NCI-H1048 (cell line): Measurements from ENCODE around the gene NFYB.
"Not testable (repeated sequence)": the region's sequence is repeated elsewhere in the genome, so short reads cannot be mapped to it uniquely, and the experiment has no call there.

Experiments used
- DNase-seq: peaks from one replicate; lab custom pipeline; 2025; lab: John Stamatoyannopoulos, UW

Gene NFYB

GRCh38 chr12:104137902-104138796, at the start of gene NFYB:
Gene NFYB (minus strand): TSS chr12:104138210. CDS start chr12:104135453, 2,757 bp downstream.
- DNase-seq, result peak; percentile 83

- no peak for DNase-seq
These were observed 49.6 kb upstream of the NFYB start for GRCh38 chr12:104187446-104188155.

DNA sequence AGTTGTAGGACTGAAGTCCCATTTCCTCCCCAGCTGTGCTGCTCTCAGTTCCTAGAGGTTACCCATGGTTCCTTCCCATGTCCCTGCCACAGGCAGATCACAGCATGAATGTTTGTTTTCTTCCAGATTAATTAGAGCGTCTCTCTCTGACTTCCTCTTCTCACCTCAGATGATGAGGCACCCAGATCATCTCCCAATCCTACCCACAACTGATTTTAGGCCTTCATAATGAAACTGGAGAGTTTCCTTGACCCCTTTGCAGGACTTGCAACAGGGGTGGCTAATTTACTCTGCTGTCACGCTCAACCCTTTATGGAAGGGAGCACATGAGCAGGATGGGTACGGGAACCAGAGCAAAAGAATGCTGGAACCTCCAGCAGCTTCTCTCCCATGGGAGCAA, 45.4 kb upstream of the NFYB start:
- no peak for DNase-seq

- no peak for DNase-seq
These were observed 44.8 kb upstream of the NFYB start for GRCh38 chr12:104182621-104183378.

- DNase-seq, result no peak
These were observed 44.1 kb upstream of the NFYB start for GRCh38 chr12:104182144-104182543.

- DNase-seq, result no peak
These were observed 43.3 kb upstream of the NFYB start for GRCh38 chr12:104181313-104181712.

- no peak for DNase-seq
These were observed 42.4 kb upstream of the NFYB start for GRCh38 chr12:104180374-104180773.

DNA sequence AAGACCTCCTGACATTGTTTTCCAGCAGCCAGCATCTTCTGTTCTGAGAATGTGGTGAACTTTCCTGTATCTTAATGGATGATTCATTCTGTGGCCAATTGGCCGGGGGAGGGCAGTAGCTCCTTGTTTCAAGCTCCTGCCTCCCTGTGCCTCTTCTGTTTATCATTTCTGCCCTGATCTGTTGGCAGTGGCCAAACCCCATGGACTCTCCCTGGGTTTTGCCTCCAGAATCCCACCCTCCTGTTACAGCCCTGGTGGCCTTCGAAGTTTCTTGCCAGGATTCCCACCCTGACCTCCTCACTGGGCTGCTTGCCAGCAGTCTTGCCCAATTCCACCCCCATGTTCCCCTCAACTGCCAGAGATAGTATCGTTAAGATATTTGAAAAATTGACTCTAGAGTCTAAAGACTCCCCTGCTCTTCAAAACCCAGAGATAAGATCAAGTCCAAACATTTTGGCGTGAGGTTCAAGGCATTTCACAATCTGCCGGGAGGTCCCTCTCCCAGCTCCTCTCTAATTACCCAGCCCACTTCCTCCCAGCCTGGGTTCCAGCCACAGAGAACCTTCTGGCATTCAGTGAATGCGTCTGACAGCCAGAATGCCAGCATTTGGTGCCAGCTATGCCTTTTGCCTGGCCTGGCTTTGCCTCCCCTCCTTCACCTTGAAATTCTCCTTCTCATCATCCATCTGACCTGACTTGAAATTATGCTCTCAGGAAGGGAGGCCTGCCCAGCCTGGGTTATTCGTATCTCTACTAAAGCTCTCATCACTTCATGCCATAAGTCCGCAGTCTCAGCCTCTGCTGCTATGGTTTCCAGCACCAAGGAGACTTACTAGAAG, 39.9 kb upstream of the NFYB start:
- no peak for DNase-seq

DNA sequence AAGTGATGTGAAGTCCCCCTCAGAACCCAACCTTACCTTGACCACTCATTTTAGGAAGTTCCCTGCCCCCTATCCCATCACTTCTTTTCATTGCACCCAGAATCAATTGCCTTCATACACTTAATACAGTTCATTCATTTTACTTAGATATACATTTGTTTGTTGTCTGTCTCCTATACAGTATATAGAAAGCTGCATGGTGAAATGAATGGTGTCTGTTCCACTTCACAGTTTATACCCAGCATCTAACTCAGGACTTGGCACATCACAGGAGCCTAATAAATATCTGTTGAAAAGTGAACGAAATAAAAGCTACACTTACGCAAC, 39.3 kb upstream of the NFYB start:
- no peak for DNase-seq

DNA sequence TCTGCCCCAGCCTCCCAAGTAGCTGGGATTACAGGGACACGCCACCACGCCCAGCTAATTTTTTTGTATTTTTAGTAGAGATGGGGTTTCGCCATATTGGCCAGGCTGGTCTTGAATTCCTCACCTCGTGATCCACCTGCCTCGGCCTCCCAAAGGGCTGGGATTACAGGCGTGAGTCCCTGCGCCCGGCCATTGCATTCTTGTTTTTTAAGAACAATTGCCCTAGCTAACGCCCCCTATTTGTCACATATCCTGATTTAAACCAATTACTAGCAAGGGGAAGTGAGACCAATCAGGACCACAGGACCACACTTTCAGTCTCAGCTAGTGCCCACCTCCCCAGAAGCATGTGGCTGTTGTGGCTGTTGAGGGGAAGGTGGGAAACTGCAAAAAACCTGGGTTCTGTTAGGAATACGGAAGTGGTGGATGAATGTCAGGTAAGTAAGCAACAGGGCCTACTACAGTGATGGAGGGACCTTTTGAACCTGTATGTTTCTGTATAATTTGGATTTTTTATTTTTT, 37.8 kb upstream of the NFYB start:
- no peak for DNase-seq

DNA sequence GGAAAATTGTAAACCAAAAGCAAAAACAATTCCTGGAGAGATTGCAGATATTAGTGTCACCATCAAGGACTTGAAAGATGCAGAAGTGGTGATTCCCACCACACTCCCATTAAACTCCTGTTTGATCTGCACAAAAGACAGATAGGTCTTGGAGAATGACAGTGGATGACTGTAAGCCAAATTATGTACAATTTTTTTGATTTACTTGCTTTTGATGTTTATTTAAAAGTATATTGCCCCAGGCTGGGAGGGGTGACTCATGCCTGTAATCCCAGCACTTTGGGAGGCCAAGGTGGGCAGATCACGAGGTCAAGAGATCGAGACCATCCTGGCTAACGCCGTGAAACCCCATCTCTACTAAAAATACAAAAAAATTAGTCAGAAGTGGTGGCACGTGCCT, 35.8 kb upstream of the NFYB start:
- not testable (repeated sequence) for DNase-seq

DNA sequence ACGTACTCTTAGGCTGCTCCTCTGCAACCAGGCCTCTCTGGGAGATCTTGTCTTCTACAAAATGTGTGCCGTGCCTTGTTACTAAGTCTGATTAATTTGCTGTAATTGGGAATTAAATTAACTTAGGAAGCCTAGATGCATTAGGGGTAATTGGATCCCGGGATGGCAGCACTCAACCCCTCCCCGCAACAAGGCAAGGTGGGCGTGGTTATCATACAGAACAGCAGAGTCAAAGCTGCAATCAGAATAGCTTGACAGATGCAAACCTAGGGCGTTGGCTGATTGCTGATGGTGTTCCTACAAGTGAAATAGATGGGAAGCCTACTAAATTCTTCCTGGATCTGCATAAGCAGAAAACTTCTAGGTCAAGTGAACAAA, 34.5 kb upstream of the NFYB start:
- no peak for DNase-seq

DNA sequence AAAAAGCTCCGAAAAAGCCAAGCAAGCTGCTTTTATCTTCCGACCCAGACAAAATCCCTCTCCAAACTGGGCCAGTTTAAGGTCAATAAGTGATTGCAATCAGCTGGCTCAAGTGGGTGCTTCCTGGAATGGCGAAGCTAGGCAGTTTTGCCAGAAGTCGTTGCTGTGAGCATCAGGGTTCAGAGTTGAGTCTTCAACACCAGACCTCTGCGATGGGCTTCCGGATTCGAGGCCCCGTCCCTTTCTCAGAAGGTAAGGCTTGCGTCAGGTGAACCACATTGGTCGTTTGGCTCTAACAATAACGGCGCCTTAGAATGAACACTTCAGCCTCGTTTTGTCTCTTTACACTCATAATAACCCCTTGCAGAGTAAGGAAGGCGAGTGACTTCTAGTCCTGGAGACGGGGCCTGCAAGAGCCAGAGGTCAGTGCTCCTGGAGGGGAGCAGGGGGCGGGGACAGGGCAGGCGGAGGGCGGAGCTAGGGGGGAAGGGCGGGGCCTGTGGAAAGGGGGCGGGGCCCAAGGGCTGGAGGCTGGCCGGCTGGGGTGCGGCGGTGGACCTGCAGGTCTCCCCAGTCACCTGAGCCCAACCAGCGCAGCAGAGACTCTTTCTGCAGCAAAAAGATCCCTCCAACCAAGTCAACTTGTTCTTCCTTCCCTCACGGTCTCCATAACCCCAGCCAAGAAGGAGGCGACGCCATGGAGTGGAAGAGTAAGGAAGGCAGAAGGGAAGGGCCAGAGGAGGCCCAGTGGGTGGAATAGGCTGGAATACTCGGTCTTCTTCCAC, 34.0 kb upstream of the NFYB start:
- DNase-seq, result no peak

DNA sequence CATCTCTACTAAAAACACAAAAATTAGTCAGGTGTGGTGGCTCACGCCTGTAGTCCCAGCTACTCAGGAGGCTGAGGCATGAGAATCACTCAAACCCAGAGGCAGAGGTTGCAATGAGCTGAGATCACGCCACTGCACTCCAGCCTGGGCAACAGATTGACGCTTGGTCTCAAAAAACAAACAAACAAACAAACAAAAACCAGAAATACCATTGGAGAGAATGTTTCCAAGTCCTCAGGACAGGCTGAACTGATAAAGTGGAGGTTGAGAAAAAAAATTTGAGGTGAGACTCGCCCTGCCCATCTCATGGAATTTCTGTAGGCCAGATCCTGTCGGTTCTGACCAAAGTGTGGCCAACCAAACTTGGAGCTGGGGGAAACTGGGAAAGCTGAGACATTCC, 30.6 kb upstream of the NFYB start:
- no peak for DNase-seq

GRCh38 chr12:104167519-104168458, 29.8 kb upstream of the NFYB start:
- DNase-seq, result no peak

DNA sequence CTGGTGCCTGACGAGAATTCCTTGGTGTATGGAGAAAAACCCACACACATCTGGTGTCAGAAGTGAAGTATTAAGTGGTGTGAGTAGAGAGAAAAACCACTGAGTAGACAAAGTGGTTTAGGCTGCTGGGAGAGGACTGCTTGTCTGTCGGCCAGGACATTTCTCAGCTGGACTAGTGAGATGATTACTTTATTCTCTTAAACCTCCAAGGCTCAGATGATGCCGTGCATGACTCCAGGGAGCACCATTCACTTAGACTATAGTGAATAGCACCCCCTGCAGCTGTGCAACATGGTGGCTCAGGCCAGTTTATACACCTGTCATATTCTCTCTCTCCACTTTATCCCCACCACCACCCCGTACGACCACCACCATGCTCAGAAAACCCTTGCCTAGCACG, 28.5 kb upstream of the NFYB start:
- no peak for DNase-seq

DNA sequence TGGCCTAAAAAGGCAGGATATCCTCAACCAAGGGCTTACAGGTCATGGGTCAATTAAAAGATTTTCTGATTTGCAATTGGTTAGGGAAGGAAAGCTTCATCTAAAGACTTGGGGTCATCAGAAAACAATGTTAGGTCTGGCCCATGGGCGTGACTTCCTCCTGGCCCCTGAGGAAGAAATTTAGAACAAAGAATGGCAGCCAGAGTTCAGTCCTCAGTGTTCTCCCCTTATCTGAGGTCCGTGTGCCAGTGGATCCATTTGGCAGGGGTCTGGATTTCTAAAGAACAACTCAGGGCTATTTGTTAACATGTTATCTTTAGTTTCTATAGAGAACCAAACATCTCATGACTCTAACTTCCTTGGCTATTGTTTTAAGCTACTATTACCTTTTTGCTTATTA, 27.8 kb upstream of the NFYB start:
- DNase-seq, result no peak

DNA sequence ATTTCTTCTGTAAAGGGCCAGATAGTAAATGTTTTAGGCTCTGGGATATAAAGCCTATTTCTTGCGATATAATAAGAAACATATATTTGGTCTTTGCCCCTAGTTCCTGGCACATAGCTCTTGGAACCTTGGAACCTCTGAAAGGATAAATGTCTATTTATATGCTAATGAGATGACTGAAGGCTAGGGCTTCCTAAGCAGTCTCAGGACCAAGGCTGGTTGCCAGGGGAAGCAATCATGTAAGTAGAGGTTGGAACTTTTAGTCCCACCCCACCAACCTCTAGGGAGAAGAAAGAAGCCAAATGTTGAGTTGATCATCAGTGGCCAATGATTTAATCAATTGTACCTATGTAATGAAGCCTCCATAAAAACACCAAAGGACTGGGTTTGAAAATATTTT, 26.6 kb upstream of the NFYB start:
- DNase-seq, result no peak

DNA sequence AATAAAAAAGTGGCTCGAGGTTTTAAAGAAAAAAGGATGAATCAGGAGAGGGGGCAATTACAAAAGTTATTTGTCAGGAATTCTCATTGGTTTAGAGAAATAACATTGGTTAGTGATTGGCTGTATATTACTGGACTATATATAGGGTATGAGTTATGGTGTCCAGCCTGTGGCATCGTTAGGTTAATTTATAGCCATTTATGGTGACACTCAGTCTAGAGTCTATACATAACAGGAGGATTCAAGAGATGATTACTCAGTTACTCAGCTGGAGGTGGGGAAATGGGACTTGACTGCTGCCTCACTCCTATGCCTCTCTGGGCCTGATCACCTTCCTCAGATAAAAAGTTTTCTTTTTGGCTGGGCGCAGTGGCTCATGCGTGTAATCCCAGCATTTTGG, 25.6 kb upstream of the NFYB start:
- DNase-seq, result no peak

GRCh38 chr12:104163028-104163427, 25.0 kb upstream of the NFYB start:
- not testable (repeated sequence) for DNase-seq
